H1 (cell line): ENCODE data around the gene SNX30. TPM values are rescaled to one million over a fixed set of nuclear protein-coding genes. Genes with fewer than 3 reads are reported as not detected.

Experiments
- CTCF ChIA-PET: fragments of 300-600 bp; sonication (Branson Sonifier 250); formaldehyde crosslinking; loops from one replicate; lab custom pipeline; 2021; ENCODE audit not compliant: partially characterized antibody; lab: Charles Lee
- POLR2A ChIA-PET: fragments of 300-600 bp; sonication (Branson Sonifier 250); formaldehyde crosslinking; loops from one replicate; lab custom pipeline; 2021; ENCODE audit warnings: inconsistent platforms; ENCODE audit not compliant: partially characterized antibody; lab: Charles Lee
- DNase-seq, 2 experiments: peaks; one replicate each; pipeline versions ENCODE4 v3.0.0 to v3.0.0-alpha.2; 2010 to 2022; ENCODE audit warnings: low spot score in 2 of 2, low read depth in 1 of 2, mixed read lengths in 1 of 2
- FAIRE-seq: peaks from 2 replicates; lab custom pipeline; 2011; peaks lifted over from hg19 to GRCh38; lab: Jason Lieb, UNC
- H2AFZ ChIP-seq: 2 replicates; pipeline ENCODE4 v1.8.1; 2012; ENCODE audit warnings: low read length, inconsistent platforms
- H2AK5ac ChIP-seq: 2 replicates; pipeline ENCODE4 v1.6.1; 2013; ENCODE audit warnings: low read depth, low read length
- H2BK120ac ChIP-seq: replicated peaks from 2 replicates; pipeline ENCODE3; 2013; ENCODE audit warnings: low read depth, low read length, inconsistent platforms
- H2BK12ac ChIP-seq: 2 replicates; pipeline ENCODE4 v1.6.1; 2013; ENCODE audit warnings: low read depth, low read length
- H2BK15ac ChIP-seq: 2 replicates; pipeline ENCODE4 v1.6.1; 2013; ENCODE audit warnings: low read length
- H2BK20ac ChIP-seq: 2 replicates; pipeline ENCODE4 v1.6.1; 2013; ENCODE audit warnings: low read length
- H2BK5ac ChIP-seq: 2 replicates; pipeline ENCODE4 v1.6.1; 2013; ENCODE audit warnings: low read depth, low read length
- H3K14ac ChIP-seq: 2 replicates; pipeline ENCODE4 v1.6.1; 2013; ENCODE audit warnings: inconsistent platforms; ENCODE audit not compliant: insufficient read length
- H3K18ac ChIP-seq: 2 replicates; pipeline ENCODE4 v1.6.1; 2013; ENCODE audit warnings: low read length; ENCODE audit errors: extremely low read depth
- H3K23ac ChIP-seq: 2 replicates; pipeline ENCODE4 v1.6.1; 2013; ENCODE audit warnings: inconsistent platforms; ENCODE audit not compliant: insufficient read length
- H3K23me2 ChIP-seq: 2 replicates; pipeline ENCODE4 v1.6.1; 2013; ENCODE audit warnings: low read depth, low read length
- H3K27ac ChIP-seq: 2 replicates; pipeline ENCODE4 v1.6.1; 2011; ENCODE audit warnings: low read depth, low read length, inconsistent platforms
- H3K27me3 ChIP-seq, 4 experiments: replicated peaks in 1 of 4; 1 replicate in 1 of 4; 2 replicates in 3 of 4; pipeline versions ENCODE4 v1.6.1 to v1.8.1; 2011 to 2013; ENCODE audit warnings: low read length in 3 of 4, mild to moderate bottlenecking in 3 of 4, inconsistent platforms in 2 of 4, mixed read lengths in 2 of 4, moderate library complexity in 1 of 4; ENCODE audit not compliant: control insufficient read depth in 3 of 4, insufficient read depth in 3 of 4; ENCODE audit errors: extremely low read depth in 1 of 4
- H3K36me3 ChIP-seq, 4 experiments: 2 replicates each; pipeline versions ENCODE4 v1.6.1 to v1.8.1; 2011 to 2013; ENCODE audit warnings: mild to moderate bottlenecking in 4 of 4, low read length in 3 of 4, moderate library complexity in 2 of 4, control low read depth in 1 of 4, inconsistent platforms in 1 of 4; ENCODE audit not compliant: insufficient read depth in 4 of 4, control insufficient read depth in 2 of 4
- H3K4ac ChIP-seq: replicated peaks from 2 replicates; pipeline ENCODE3; 2013; ENCODE audit warnings: low read length, low read depth, mixed read lengths, inconsistent platforms; ENCODE audit not compliant: insufficient read length
- H3K4me1 ChIP-seq, 4 experiments: replicated peaks in 1 of 4; 1 replicate in 1 of 4; 2 replicates in 3 of 4; pipeline versions ENCODE4 v1.6.1 to v1.8.1; 2011 to 2013; ENCODE audit warnings: low read length in 3 of 4, inconsistent platforms in 2 of 4, mixed read lengths in 1 of 4; ENCODE audit not compliant: insufficient read depth in 4 of 4, control insufficient read depth in 3 of 4
- H3K4me2 ChIP-seq, 2 experiments: 2 replicates each; pipeline versions ENCODE4 v1.6.1 to v1.8.1; 2011 to 2013; ENCODE audit warnings: low read depth in 2 of 2, low read length in 2 of 2, control low read depth in 1 of 2, inconsistent platforms in 1 of 2, mild to moderate bottlenecking in 1 of 2; ENCODE audit not compliant: insufficient read depth in 1 of 2
- H3K4me3 ChIP-seq, 4 experiments: fragments of 200-600, 300-600 bp in 1 of 4; sonication (generic), shearing (Covaris generic), sonication (Bioruptor Twin) in 1 of 4; 2 replicates each; pipeline versions ENCODE4 v1.5.1 to v1.8.1; 2011 to 2016; ENCODE audit warnings: low read length in 4 of 4, low read depth in 3 of 4, control low read depth in 2 of 4, inconsistent platforms in 2 of 4, mild to moderate bottlenecking in 2 of 4, mixed read lengths in 1 of 4, moderate library complexity in 1 of 4; ENCODE audit not compliant: insufficient read depth in 2 of 4; ENCODE audit errors: extremely low read depth in 1 of 4
- H3K56ac ChIP-seq: replicated peaks from 2 replicates; pipeline ENCODE3; 2013; ENCODE audit warnings: low read depth, mild to moderate bottlenecking, mixed read lengths, low read length, inconsistent platforms; ENCODE audit not compliant: insufficient read length
- H3K79me1 ChIP-seq: 2 replicates; pipeline ENCODE4 v1.6.1; 2013; ENCODE audit warnings: low read depth, low read length, control low read depth
- H3K79me2 ChIP-seq, 2 experiments: 2 replicates each; pipeline versions ENCODE4 v1.6.1 to v1.8.1; 2012 to 2013; ENCODE audit warnings: low read length in 2 of 2, mild to moderate bottlenecking in 2 of 2, inconsistent platforms in 1 of 2; ENCODE audit not compliant: insufficient read depth in 2 of 2, control insufficient read depth in 1 of 2
- H3K9ac ChIP-seq, 4 experiments: replicated peaks in 1 of 4; 1 replicate in 1 of 4; 2 replicates in 3 of 4; pipeline versions ENCODE4 v1.6.1 to v1.8.1; 2011 to 2013; ENCODE audit warnings: low read depth in 3 of 4, low read length in 3 of 4, control low read depth in 2 of 4, mild to moderate bottlenecking in 2 of 4, moderate library complexity in 2 of 4, inconsistent platforms in 1 of 4; ENCODE audit errors: extremely low read depth in 1 of 4
- H3K9me3 ChIP-seq, 2 experiments: 2 replicates each; pipeline versions ENCODE4 v1.6.1 to v1.8.1; 2012 to 2013; ENCODE audit warnings: mild to moderate bottlenecking in 2 of 2, moderate library complexity in 2 of 2, control low read depth in 1 of 2, inconsistent platforms in 1 of 2, low read depth in 1 of 2, low read length in 1 of 2, mixed read lengths in 1 of 2; ENCODE audit not compliant: insufficient read depth in 2 of 2
- H4K20me1 ChIP-seq, 2 experiments: replicated peaks in 1 of 2; 2 replicates each; pipeline versions ENCODE3 to v1.8.1; 2011 to 2013; ENCODE audit warnings: inconsistent platforms in 2 of 2, low read length in 2 of 2, mild to moderate bottlenecking in 1 of 2; ENCODE audit not compliant: insufficient read depth in 2 of 2, control insufficient read depth in 1 of 2
- H4K5ac ChIP-seq: 2 replicates; pipeline ENCODE4 v1.6.1; 2013; ENCODE audit warnings: low read length, low read depth, mixed read lengths, inconsistent platforms; ENCODE audit not compliant: insufficient read length
- H4K8ac ChIP-seq: 2 replicates; pipeline ENCODE4 v1.8.0; 2013; ENCODE audit warnings: mild to moderate bottlenecking, moderate library complexity, low read length, inconsistent platforms; ENCODE audit not compliant: insufficient read depth; ENCODE audit errors: extremely low read depth
- H4K91ac ChIP-seq: replicated peaks from 2 replicates; pipeline ENCODE3; 2013; ENCODE audit warnings: low read length, mixed read lengths, inconsistent platforms; ENCODE audit not compliant: insufficient read length
- WGBS, 2 experiments: shearing (Covaris generic) in 1 of 2; methylation state at CpG; one replicate each; pipeline versions ENCODE4 v1.1.6 to v1.1.7; 2013 to 2015; ENCODE audit warnings: low lambda C conversion rate in 2 of 2, mixed read lengths in 2 of 2, inconsistent platforms in 1 of 2, low coverage in 1 of 2, missing lambda C conversion rate in 1 of 2; ENCODE audit not compliant: insufficient replicate concordance in 2 of 2, insufficient coverage in 1 of 2, insufficient read length in 1 of 2; ENCODE audit errors: extremely low coverage in 1 of 2, missing lambda C conversion rate in 1 of 2; 5-methylcytosine and 5-hydroxymethylcytosine counted together
- polyA plus RNA-seq, 7 experiments: library from polyadenylated mRNA; depleted of rRNA in 3 of 7; stranded (reverse) in 5 of 7; unstranded in 2 of 7; fragments of >200 nt in 5 of 7; fragments of 200-250 nt in 2 of 7; gene quantifications; 1 replicate in 5 of 7; 2 replicates in 1 of 7; 4 replicates in 1 of 7; pipeline versions ENCODE4 v1.2.1 to v1.2.3, GENCODE V29; 2011 to 2013; ENCODE audit warnings: missing spikeins in 2 of 7, mixed read lengths in 2 of 7
- total RNA-seq: library from RNA; stranded (reverse); fragmentation: NEBNext Ultra II Directional; extraction: Animal tissue kit (Norgen Biotek cat#: 25700); gene quantifications from 2 replicates; pipeline ENCODE4 v1.2.1, GENCODE V29; 2021

Gene SNX30
- total and polyA plus RNA-seq, 2 of the 8 experiments (the other 6 are each of a cell fraction or from before 2014, with no cell fraction given) = 4.0 to 12.2 TPM

DNA sequence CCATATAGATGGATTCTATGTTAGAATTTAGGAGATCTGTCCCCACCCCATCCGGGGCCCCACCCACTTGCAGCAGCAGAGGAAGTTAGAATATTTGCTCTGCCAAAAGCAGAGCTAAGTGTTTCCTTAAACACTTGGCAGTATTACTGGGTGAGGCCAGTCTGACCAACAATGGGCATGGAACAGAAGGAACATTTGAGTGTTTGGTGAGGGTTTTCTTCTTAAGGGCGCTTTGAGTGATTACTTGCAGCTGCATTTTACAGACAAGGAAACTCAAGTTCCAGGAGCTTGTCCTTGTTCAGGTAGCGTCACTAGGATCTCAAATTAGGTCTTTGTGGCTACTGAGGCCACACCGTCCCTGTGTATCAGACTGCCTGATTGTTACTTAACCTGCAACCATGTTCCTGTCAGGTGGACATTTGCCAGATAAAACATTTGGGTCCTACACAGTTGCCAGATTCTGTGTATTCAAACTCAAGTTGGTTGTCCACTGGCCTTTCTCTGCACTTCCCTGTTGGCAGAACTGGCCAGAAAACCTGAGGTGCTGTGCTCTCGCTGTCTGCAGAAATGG, 80.8 kb downstream of the SNX30 start:
- H3K23ac ChIP-seq = no peak overlapping the region
- no peaks in the 10 kb centered on the region for H3K27me3 ChIP-seq
- no peaks in the 10 kb centered on the region for H3K79me2 ChIP-seq
- H3K9ac ChIP-seq = no peak overlapping the region
- H4K8ac ChIP-seq = no peak overlapping the region
- no peak overlapping the region for H2BK5ac ChIP-seq
- DNase-seq = no peak
- 0 out of 2 replicates have a peak, but pooled peaks cover 4% of the 10 kb centered on the region for H3K79me1 ChIP-seq
- no peak overlapping the region for H2BK12ac ChIP-seq
- no peak overlapping the region for H2BK15ac ChIP-seq
- no peak overlapping the region for H2AK5ac ChIP-seq
- H3K4me2 ChIP-seq = no peak overlapping the region
- no peaks in the 10 kb centered on the region; the same call in 1 of the 2 replicates for H3K23me2 ChIP-seq
- peaks cover 0 to 3% (median 0%) of the 10 kb centered on the region in 4 experiments; a peak in 2 of 8 replicates for H3K36me3 ChIP-seq
- no peaks in the 10 kb centered on the region for H3K9me3 ChIP-seq
- H2BK120ac ChIP-seq = no peak overlapping the region
- H3K18ac ChIP-seq = no peak overlapping the region
- ChIA-PET CTCF (interaction anchor here (1.0 to 1.5 kb wide), 3 partner anchors 12 to 71 kb away, joined by 3 to 5 read pairs (median 5); no protein-coding TSS in a partner anchor), POLR2A (interaction anchor here (1.2 kb wide), 1 partner anchor 11 kb away, joined by 3 read pairs; no protein-coding TSS in a partner anchor)
- no peaks in the 10 kb centered on the region for H4K20me1 ChIP-seq
- no peak overlapping the region for H3K4me3 ChIP-seq
- H3K56ac ChIP-seq = no peak overlapping the region
- peaks cover 0 to 1% (median 0%) of the 10 kb centered on the region in 4 experiments; a peak in 1 of 7 replicates for H3K4me1 ChIP-seq
- H3K14ac ChIP-seq = no peak overlapping the region
- H4K91ac ChIP-seq = no peak overlapping the region
- H4K5ac ChIP-seq = no peak overlapping the region
- whole genome bisulfite sequencing, 2 experiments = 88% methylated on average over 5 of the region's 5 CpGs; no CpG with 5 or more reads in 1 of the 2 experiments
- H2AFZ ChIP-seq = no peak overlapping the region
- no peak overlapping the region for H3K27ac ChIP-seq
- H3K4ac ChIP-seq = no peak overlapping the region
- FAIRE-seq = no peak
- H2BK20ac ChIP-seq = no peak overlapping the region
